HCEC 1CT (cell line): ENCODE measurements around the gene HOXD8.

ENCODE experiments used
- DNase-seq: peaks from one replicate; pipeline ENCODE4 v3.0.0-alpha.2; 2017

The HOXD8 gene

GRCh38 chr2:176130957-176131847 lies 1.7 kb downstream of the HOXD8 start:
- no peak for DNase-seq

DNA sequence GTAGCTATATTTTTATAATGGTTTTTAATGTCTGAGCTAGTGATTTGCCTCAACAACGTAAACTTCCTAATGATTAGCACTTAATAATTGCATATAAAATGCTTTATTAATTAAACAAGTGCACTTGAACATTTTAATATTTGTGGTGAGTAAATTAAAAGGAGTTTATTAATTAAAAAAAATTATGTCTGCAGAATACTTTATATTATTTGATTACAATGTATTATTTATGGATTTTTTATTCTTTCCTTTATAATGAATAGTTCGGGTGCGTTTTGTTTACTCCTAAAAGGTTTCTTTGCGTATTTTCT lies 2.3 kb downstream of the HOXD8 start:
- no peak for DNase-seq

GRCh38 chr2:176132205-176133171 lies 3.0 kb downstream of the HOXD8 start:
- peak; percentile 40 for DNase-seq

DNA sequence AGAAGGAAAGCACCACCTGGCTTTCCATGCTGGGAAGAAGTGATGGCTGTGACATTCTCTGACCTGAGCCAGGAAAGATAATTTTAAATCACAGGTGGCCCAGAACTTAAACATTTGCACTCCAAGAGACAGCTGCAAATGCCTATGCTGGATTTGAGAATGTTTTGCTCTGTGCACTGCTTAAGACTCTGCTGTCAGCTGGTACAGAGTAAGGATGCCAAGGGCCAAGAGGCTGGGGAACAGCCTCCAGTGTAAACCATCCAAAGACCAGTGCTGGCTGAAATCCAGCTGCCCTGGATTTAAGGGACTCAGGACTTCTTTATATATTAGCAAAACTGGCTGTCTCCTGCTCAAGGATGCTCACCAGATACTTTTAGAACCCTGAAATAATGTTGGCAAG lies 3.9 kb downstream of the HOXD8 start:
- no peak for DNase-seq

DNA sequence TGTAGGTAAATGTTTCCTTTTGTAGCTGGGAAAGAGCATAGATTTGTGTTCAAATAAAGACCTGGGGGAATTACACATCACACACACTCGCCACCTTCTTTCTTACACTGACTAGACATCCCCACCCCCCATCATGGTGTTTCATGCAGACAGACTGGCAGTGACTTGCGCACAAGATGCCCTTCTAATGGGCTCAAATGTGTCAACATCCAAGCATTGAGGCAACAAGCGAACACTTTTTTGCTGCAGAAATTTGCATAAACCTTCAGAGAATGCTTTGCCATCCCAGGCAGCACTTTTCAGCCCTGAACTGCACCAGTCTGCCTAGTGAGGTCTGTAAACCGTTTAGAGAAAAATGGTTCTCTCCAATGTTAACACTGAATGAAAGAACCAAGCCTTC lies 4.5 kb downstream of the HOXD8 start:
- no peak for DNase-seq

- DNase-seq = peak; percentile 49
These were observed 5.5 kb downstream of the HOXD8 start for GRCh38 chr2:176135035-176135440.

DNA sequence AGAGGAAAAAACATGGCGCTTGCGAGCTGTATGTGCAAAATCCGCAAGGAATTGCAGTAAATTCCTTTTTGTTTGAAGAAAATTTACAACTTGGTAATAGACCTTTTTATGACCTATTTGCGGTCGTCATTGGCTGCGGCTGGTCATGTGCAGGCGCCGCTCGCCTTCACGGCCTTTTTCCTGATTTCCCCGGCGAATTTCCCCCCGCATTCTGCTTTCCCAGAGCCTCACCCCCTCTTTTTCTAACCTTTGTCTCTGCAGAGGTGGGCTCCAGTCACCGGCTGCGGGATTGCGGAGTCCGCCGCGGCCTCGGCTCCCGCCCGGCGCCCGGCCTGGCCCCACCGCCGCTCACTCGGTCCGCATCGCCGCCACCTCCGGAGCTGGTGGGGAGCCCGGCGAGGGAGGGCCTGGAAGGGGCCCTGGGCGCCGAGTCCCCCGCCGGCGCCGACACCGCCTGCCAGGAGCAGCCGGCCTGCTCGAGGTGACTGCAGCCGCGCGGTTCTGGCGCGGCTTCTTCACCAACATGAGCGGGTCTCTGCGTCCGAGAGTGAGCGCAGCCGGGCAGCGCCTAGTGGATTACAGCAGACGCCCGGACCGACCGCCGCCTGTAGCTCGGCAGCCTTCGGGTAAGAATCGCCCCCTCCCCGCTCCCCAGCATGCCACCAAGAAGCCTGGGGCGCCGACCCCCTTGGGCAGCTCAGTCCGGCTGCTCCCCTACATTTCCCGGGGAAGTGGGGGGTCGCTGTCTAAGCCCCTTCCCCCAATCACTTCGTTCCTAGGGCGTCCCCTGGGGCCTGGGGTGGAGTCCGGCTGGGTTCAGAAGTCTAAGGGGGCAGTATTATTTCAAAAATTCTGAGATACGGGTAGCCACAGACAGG lies 7.1 kb downstream of the HOXD8 start:
- peak; percentile 41 for DNase-seq

DNA sequence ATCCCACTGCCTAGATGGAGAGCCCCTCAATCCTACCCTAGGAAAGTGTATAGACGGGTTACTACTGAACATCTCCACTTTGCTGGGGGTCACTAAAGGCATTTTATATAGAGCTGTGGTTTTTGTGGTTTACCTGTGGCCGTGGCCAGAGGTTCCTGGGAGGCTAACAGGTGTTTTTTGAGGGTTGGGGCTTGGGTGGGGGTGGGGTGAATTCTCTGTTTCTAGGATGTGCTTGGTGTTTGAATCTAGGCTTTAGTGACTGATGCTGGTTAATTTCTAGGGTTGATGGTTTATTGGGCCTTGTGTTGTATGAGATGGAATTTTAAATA lies 7.7 kb downstream of the HOXD8 start:
- no peak for DNase-seq

GRCh38 chr2:176137906-176138305 lies 8.4 kb downstream of the HOXD8 start:
- DNase-seq = no peak

- DNase-seq = no peak
These were observed 9.0 kb downstream of the HOXD8 start for GRCh38 chr2:176138526-176138922.

DNA sequence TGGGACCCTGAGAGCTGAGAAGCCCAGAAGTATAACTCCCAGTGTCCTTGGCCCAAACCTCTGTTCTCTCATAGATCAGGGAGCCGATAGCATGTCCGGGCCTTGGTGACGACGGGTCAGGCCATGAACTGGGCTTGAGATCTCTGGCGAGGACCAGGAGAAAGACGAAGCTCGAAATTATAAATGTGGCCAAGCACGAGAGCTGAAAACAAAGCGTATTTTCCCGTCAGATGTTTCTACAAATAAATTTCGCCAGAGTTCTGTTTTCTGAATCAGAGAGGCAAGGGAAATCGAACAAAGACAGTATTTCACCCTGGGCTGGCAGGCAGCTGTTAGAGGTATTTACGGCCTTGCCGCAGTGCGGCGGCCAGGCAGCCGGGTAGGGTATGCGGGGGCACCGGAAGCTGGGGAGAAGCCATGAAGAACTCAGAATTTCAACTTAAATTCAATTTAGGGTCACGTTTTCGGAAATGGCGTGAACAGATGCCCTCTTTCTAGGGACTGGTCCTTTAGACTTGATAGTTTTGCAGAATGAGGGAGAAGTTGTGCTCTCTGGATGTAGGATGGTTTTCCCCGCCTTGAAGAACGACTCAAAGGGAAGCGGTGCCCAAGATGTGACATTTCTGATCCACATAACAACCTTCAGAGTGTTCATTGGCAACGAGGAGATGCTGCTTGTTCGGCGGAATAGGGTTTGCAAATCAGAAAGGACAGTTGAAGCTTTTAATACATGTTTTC lies 9.6 kb downstream of the HOXD8 start:
- no peak for DNase-seq

DNA sequence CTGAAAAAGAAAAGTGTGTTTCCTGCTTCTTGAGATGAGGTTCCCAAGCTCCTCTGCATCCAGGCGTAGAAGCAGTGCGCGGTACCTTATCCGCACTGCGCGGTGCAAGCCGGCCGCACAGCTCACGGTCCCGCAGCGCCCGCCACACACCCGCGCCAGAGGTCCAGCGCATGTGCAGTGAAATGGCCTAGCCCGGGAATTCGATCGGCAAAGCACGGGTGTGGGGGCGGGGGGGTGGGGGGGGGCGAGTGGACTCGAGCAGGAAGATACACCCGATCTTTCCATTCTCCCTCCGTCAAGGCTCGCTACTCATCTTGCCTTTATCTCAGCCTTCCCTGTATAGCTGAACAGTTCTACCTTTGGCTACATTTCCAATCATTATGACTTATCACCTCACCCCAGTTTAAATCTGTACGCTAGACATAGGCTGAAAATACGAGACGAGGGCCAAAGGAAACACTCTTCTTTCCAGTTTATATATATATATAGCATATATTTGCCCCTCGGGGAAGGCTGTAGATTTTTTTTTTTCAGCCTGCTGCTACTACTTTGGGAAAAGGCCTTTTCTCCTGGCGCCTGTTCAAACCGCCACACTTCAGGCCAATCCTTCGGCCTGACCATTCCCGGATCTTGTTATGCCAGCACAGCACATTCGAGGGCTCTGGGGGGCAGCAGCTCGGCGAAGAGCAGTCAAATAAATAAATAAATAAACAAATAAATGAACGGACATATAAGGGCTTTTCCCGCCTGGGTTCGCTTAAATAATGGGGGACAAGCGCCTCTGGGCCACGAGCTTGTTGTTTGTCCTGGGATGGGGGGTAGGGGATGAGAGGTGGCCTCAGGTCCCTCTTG lies 10.4 kb downstream of the HOXD8 start:
- DNase-seq = no peak

DNA sequence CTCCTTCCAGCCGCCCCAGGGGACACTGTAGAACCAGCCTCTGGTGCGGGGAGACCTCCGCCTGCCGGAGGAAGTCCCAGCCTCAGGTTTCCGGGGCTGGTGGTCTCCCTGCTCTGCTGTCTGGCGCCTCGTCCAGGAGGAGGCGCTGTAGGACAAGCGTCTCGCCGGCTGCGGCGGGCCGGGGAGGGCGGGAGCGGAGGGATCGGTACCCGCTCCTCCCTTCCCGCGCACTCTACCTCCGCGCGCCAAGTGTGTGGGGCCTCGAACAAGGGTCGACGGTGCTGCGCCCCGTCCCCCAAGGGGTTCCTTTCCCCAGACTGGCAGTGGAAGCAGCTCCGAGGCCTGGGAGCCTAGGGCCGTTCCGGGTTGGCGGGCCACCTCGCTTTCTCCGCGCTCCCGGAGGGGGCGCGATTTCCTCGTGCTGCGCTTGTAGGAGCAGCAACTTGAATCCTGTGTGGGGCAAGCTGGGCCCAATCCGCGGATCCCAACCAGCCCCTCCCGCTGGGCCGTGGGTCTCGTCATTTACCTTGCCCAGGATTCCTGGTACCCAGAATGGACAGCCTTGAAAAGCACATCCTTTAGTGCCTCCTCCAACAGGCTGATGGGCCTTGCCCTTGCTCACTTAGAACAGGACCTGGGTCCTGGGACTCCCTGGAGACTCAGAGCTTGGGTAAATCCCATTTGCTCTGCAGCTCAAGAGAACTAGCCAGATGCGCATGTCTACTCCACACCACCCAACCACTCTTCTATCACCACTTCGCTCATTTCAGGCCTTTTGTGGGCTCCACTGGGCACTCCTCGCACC lies 11.2 kb downstream of the HOXD8 start:
- peak; percentile 65 for DNase-seq

- no peak for DNase-seq
These were observed 12.8 kb downstream of the HOXD8 start for GRCh38 chr2:176142281-176142680.

DNA sequence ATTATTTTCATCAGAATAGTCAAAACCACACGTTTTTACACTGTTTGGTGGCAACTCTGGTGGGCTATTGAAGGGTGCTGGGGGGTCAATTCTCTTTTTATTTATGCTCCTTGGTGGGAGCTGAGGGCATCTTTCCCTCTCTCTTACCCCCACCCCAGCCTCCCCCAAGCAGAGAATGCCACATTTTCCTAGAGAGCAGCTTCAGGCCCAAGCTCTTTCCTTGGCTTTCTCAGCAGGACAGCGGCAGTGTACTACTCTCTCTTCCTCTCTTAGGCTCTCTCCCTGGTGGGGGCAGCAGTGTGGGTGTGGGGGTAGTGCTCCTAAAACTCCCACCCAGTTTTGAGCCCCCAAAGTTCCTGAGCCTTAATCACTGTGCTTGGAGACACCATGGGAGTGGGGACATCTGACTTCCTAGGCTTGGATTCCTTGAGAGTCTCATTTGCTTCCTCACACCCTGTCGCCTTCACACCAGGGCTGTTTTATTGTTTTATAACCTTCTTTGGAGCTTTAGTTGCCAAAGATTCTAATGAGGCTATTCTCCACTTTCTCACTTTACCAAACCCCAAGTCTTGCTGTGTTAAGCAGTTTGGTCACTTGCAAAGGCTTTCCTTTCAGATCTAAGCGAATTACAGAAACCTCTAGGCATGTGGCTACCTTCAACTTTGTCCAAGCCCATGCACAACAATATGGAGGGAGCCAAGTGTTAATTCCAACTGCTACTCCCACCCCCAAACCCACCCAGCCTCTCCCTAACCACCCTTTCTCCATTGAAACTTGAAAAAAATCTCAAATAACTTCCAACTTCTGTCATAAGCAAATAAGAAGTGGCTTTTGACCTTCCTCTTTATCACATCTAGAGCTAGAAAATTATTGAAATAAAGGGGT lies 15.8 kb downstream of the HOXD8 start:
- DNase-seq = no peak

DNA sequence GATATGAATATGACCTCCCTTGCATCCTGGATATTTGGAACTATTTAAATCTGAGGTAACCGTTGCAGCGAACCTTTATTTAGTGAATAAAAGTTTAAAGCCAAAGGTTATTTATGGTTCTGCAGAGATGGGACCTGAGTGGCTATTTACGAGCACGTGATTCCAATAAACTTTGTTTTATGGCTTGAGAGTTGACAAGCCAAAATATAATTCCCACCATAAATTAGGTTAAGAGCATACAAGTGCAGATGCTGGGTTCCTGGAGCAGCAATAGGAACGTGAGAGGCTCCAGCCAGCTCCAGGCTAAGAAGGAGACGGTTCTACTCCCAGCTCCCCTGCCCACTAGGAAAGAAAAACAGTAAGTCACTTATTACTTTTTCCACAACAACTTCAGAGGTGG lies 16.6 kb downstream of the HOXD8 start:
- no peak for DNase-seq

DNA sequence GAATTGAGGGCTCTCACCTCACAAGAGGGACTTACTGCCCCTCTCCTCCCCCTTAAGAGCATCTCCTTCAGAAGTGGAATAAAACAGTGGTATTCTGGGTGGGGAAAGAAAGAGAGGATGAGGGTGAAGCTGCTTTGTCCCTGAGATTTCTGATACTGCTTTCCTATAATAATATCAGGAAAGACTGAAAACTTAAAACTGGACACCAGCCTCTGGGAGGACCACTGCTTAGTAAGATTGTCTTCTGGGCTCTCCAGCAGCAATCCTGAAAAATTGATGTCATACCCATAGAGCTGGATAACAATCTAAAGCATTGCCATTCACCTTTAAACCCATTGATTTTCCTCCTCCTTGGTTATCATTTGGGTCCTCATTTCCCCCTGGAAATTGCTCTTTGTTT lies 17.1 kb downstream of the HOXD8 start:
- DNase-seq = no peak

DNA sequence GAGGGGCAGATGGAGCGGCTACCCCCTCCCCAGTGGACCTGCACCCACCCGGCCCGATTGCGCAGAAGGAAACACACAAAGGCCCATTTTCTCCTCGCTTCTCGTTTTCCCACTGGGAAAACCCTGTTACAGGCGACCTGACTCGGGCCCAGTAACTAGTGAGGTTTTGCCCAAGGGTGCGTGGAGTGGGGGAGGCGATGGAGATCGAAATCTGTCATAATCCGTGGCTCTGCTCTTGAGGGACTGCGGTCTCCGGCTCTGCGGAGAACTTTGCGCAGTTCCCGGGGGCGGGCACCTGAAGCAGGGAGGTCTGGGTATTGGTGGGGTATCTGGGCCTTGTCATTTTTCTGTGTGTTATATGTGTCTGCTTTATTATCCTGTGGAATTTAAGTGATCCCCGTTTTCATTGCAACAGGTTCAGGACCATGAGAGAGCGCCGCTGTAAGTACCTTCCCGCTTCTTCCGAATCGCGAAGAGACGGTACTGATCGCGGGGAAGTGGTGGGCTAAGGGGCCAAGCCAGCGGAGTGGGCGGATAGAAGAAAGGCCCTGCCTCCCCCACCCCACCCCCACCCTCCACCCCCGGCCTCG lies 17.8 kb downstream of the HOXD8 start:
- no peak for DNase-seq
